CD4-positive, alpha-beta T cell treated with Interleukin-1 beta for 1 hour (primary cell): ENCODE measurements around the gene RHBDL3.
"Not testable (repeated sequence)": the region's sequence is repeated elsewhere in the genome, so short reads cannot be mapped to it uniquely, and the experiment has no call there.

Experiments
- DNase-seq, 2 donors: peaks; one replicate each; pipeline ENCODE4 v3.0.0-alpha.2; 2020 to 2022

Gene RHBDL3

GRCh38 chr17:32330147-32330546 is 64.5 kb downstream of the RHBDL3 start:
- no peak for DNase-seq

GRCh38 chr17:32331243-32332040 is 65.8 kb downstream of the RHBDL3 start:
- DNase-seq, result no peak

DNA sequence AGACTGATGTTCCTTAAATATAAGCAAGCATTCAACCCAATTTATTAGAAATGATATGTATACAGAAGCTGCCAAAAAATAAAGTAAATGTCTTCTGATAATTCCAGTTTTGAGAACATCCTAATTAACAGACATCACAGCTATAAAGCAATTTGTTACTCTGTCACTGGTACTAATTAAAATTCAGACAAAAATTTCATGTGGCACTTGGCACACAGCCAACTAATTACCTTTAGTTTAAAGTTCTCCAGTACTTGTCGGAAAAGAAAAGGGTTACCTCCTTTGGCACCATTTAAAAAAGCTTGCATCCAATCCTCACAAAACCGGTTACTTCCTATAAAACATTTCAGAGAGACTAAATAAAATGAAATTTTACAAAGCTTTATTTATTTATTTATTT is 67.6 kb downstream of the RHBDL3 start:
- DNase-seq, result no peak

- DNase-seq, result no peak
Observed at GRCh38 chr17:32335046-32335445, 69.4 kb downstream of the RHBDL3 start.

DNA sequence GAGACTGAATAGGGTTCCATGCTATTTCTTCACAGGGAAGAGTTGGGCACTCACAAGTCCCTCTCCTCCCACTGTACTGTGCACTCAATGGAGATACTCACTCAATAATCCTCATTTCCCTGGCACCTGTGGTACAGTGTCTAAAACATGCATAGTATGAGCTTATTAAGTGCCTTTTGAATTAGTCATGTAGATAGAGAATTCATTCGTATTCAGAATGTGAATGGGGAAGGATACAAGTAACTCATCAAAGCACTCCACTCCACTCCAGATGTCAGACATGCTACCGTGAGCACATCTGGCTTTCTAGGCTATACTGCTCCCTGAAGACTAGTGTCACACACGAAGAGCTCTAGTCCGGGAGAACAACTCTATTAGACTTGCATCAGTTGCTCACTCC is 70.1 kb downstream of the RHBDL3 start:
- no peak for DNase-seq

- peak; percentile 55 to 73 for DNase-seq
Observed at GRCh38 chr17:32341141-32341856, 75.7 kb downstream of the RHBDL3 start.

GRCh38 chr17:32341857-32342602 is 76.4 kb downstream of the RHBDL3 start, which contains the start of gene C17orf75:
Gene C17orf75, minus strand, starts transcription at chr17:32342173. Its CDS starts 34 bp downstream, at chr17:32342139.
- peak; percentile 72 to 78 for DNase-seq

GRCh38 chr17:32342603-32343325 is 77.1 kb downstream of the RHBDL3 start:
- DNase-seq, result no peak

GRCh38 chr17:32345951-32346600 is 80.4 kb downstream of the RHBDL3 start:
- DNase-seq, result no peak

GRCh38 chr17:32348483-32348800 is 82.8 kb downstream of the RHBDL3 start:
- DNase-seq, result no peak

DNA sequence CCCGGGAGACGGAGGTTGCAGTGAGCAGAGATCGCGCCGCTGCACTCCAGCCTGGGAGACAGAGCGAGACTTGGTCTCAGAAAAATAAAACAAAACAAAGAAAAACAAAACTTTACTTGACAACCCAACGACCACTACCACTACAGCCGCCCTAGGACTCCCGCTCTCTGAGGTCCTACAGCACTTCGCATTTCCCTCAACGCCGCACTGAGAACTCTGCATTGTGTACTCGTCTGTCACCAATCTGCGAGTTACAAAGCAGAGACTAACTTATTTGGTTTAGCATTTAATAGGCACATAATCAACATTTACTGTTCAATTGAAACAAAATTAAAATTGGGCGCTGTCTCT is 83.8 kb downstream of the RHBDL3 start:
- no peak for DNase-seq

DNA sequence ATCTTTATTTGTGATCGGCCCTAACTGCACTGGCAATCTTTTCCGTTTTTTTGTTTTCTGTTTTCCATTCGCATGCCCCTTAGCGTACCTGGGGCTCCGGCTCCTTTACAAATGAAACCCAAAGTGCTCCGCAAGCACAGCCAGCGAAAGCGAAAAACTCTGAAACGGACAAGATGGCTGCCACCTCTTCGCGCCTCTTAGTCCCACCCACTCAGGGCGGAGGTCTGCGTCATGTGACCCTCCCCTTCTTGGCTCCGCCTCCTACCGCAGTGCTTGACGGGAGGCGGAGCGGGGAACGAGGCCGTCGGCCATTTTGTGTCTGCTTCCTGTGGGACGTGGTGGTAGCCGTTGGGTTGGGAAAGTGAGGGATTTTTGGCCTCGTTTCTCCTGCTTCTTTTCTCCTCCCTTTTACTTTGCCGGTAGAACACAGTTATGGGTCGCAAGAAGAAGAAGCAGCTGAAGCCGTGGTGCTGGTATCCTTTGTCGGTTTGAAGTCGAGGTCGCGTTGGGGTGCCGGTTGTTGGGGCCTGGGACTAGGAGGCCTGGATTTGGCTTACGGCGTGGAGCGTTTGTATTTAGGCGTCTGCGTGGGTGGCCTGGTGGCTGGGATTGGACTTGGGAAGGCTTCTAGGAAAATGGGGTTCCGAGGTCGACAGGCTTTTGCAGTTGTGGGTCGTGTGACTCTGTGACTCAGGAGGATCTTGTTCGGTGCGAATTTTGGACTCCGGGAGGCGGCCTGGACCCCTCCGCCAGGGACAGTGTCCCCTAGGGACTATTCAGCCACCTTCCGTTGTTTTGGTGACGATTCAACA is 84.4 kb downstream of the RHBDL3 start, which contains the start of gene ZNF207:
Gene ZNF207, plus strand, starts transcription at position 304 of the 812 bp plus-strand sequence. Its CDS starts 129 bp downstream, at position 433.
- peak; percentile 95 to 96 for DNase-seq

DNA sequence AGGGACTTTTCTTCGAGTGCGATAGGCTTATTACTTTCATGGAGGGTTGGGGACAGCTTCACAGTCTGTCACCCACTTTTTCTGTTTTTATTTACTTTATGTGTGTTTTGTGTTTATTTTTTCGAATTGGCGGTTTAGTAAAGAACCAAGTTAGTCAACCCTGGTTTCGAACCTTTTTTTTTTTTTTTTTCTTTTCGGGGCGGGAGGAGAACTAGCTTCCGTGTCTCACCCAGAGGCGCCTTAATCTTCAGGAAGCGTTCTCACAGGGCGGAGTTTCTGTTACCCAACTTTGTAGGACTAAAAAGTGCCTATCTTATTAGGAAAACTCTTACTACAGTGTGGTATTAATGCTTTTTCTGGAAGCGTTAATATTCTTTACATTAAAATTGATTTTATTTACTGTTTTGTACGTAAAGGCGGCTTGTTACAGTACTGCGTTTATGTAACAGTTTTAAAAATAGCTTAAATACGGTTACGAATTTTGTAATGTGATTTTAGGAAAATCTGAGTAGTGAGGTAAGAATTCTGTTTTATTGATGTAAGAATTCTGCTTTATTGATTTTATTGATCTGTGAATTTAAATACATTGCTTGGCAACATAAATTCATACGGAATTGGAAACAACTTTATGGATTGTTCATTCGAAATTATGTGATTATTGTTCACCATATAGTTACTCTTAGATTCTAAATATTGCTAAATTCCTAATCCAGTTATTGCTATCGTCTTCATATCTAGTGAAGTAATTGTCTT is 85.2 kb downstream of the RHBDL3 start:
- DNase-seq, result peak; percentile 56 to 66

GRCh38 chr17:32352734-32353133 is 87.1 kb downstream of the RHBDL3 start:
- not testable (repeated sequence) for DNase-seq

- no peak for DNase-seq
Observed at GRCh38 chr17:32355649-32356377, 90.2 kb downstream of the RHBDL3 start.

GRCh38 chr17:32356378-32356743 is 90.7 kb downstream of the RHBDL3 start:
- DNase-seq, result no peak

- no peak for DNase-seq
Observed at GRCh38 chr17:32356750-32357149, 91.1 kb downstream of the RHBDL3 start.

DNA sequence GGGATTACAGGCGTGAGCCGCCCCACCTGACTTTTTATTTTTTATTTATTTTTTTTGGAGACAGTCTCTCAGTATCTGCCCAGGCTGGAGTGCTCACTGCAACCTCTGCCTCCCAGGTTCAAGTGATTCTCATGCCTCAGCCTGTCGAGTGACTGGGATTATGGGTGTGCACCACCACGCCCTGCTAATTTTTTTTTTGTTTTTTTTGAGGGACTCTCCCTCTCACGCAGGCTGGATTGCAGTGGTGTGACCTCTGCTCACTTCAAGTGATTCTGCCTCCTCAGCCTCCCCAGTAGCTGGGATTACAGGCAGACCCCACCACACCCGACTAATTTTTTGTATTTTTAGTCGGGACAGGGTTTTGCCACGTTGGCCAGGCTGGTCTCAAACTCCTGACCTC is 92.0 kb downstream of the RHBDL3 start:
- no peak for DNase-seq

GRCh38 chr17:32361270-32361669 is 95.6 kb downstream of the RHBDL3 start:
- no peak for DNase-seq

- DNase-seq, result no peak
Observed at GRCh38 chr17:32370426-32370825, 104.8 kb downstream of the RHBDL3 start.
